DOHH2 (cell line): ENCODE data around the gene CAMKMT.

Experiments
- CTCF ChIP-seq: fragments of 200-600 bp; sonication (generic); IDR thresholded peaks from one replicate; pipeline ENCODE4 v1.5.1; 2014; ENCODE audit warnings: antibody characterized with exemption, mild to moderate bottlenecking, low read depth, low read length; ENCODE audit not compliant: poor library complexity, severe bottlenecking
- EZH2phosphoT487 ChIP-seq: fragments of 200-600 bp; sonication (generic); IDR thresholded peaks from 2 replicates; pipeline ENCODE4 v1.6.1; 2017; ENCODE audit warnings: borderline replicate concordance, mild to moderate bottlenecking, antibody characterized with exemption, low read length, moderate library complexity, mixed read lengths

DNA sequence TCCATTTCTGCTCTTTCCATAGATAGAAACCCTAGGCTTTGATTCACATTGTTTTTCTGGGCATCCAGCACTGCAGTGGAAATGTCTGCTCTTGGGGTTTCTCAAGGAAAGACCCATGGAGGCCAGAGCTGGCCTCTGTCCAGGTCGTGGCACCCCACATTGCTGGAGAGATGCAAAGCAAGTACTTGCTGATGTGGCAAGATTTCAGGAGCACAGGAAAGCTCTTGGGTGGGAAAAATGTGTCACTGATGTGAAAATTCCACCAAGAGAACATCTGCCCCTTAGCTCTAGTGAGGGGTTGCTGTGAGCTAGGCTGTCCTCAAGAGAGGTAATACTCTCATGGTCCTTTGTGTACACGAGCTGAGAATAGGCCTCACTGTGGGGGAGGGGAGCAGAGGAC, 423.7 kb downstream of the CAMKMT start:
- no peak for TF ChIP-seq CTCF
- no peak for TF ChIP-seq EZH2phosphoT487
